ENCODE data around the gene UROC1. TPM values are rescaled to one million over a fixed set of nuclear protein-coding genes. Genes with fewer than 3 reads are reported as not detected.

The UROC1 gene
- total and polyA plus RNA-seq, 2 of the 13 experiments (the other 11 are each of a cell fraction or from before 2014, with no cell fraction given), result 0.71 to 1.3 TPM

DNA sequence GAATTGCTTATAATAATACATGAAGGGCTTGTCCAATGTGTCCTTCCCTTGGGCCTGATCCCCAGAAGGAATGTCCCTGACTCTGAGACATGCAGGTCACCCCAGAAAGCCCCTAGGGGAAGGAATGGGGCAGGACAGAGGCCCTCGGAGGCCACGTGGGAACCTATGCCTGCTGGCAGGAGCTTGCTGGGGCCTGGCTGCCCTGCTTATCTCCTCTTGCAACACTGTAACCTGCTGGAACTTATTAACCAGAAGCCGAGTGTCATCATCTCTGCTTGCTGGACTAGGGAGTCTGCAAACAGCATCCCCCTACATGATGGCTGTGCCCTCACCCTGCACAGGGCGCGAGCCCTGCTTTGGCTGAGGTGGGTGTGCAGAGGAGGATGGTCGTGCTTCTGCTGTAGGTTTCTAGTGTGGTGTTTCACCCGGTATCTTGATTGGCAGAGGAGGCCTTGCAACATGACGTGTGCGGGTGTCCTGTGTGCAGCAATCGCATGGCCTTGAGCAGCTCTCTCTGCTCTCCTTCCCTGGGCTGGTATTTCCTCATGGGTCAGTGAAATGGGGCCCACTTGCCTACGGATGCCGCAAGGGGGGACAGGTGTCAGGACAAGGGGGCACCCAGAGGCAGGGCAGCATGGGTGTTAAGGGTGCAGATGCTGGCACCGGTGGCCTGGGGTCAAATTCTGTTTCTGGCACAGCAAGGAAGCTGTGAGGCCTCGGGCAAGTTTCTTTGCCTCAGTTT is 11.4 kb upstream of the UROC1 start (continued):
- 0 out of 2 replicates have a peak, but pooled peaks have one; percentile 51 for TF ChIP-seq ZNF839 (CRISPR knock-in tag; IDR thresholded peaks at IDR 0.05; ENCODE audit: borderline replicate concordance)
- TF ChIP-seq KDM4B (CRISPR knock-in tag; IDR thresholded peaks at IDR 0.05), result peak; percentile 76; the same call in 1 of the 2 replicates
- TF ChIP-seq, protein P1, sequence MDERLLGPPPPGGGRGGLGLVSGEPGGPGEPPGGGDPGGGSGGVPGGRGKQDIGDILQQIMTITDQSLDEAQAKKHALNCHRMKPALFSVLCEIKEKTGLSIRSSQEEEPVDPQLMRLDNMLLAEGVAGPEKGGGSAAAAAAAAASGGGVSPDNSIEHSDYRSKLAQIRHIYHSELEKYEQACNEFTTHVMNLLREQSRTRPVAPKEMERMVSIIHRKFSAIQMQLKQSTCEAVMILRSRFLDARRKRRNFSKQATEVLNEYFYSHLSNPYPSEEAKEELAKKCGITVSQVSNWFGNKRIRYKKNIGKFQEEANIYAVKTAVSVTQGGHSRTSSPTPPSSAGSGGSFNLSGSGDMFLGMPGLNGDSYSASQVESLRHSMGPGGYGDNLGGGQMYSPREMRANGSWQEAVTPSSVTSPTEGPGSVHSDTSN (CRISPR knock-in tag; IDR thresholded peaks at IDR 0.05), result peak; percentile 66
- TF ChIP-seq, protein P2, sequence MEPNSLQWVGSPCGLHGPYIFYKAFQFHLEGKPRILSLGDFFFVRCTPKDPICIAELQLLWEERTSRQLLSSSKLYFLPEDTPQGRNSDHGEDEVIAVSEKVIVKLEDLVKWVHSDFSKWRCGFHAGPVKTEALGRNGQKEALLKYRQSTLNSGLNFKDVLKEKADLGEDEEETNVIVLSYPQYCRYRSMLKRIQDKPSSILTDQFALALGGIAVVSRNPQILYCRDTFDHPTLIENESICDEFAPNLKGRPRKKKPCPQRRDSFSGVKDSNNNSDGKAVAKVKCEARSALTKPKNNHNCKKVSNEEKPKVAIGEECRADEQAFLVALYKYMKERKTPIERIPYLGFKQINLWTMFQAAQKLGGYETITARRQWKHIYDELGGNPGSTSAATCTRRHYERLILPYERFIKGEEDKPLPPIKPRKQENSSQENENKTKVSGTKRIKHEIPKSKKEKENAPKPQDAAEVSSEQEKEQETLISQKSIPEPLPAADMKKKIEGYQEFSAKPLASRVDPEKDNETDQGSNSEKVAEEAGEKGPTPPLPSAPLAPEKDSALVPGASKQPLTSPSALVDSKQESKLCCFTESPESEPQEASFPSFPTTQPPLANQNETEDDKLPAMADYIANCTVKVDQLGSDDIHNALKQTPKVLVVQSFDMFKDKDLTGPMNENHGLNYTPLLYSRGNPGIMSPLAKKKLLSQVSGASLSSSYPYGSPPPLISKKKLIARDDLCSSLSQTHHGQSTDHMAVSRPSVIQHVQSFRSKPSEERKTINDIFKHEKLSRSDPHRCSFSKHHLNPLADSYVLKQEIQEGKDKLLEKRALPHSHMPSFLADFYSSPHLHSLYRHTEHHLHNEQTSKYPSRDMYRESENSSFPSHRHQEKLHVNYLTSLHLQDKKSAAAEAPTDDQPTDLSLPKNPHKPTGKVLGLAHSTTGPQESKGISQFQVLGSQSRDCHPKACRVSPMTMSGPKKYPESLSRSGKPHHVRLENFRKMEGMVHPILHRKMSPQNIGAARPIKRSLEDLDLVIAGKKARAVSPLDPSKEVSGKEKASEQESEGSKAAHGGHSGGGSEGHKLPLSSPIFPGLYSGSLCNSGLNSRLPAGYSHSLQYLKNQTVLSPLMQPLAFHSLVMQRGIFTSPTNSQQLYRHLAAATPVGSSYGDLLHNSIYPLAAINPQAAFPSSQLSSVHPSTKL (CRISPR knock-in tag; IDR thresholded peaks at IDR 0.05), result peak; percentile 82
- no peak for TF ChIP-seq ZNF567 (CRISPR knock-in tag; IDR thresholded peaks at IDR 0.05; ENCODE audit: borderline replicate concordance)
- TF ChIP-seq DR1 (CRISPR knock-in tag; IDR thresholded peaks at IDR 0.05), result 0 out of 2 replicates have a peak, but pooled peaks have one; percentile 49
- TF ChIP-seq KLF9 (CRISPR knock-in tag; IDR thresholded peaks at IDR 0.05; ENCODE audit: low read depth), result no peak
- TF ChIP-seq MYC (CRISPR knock-in tag; IDR thresholded peaks at IDR 0.05; ENCODE audit: borderline replicate concordance), result peak; percentile 98
- TF ChIP-seq ZBTB3 (CRISPR knock-in tag; IDR thresholded peaks at IDR 0.05; ENCODE audit: borderline replicate concordance, low read depth), result peak; percentile 62; the same call in 1 of the 2 replicates
- 0 out of 2 replicates have a peak, but pooled peaks have one; percentile 82 for TF ChIP-seq ZNF557 (CRISPR knock-in tag; IDR thresholded peaks at IDR 0.05)
- TF ChIP-seq TEAD3 (CRISPR knock-in tag; optimal IDR thresholded peaks at IDR 0.05; ENCODE audit: borderline replicate concordance), result peak; percentile 100
- no peak for TF ChIP-seq NFE2 (CRISPR knock-in tag; IDR thresholded peaks at IDR 0.05)
- TF ChIP-seq, protein P3, sequence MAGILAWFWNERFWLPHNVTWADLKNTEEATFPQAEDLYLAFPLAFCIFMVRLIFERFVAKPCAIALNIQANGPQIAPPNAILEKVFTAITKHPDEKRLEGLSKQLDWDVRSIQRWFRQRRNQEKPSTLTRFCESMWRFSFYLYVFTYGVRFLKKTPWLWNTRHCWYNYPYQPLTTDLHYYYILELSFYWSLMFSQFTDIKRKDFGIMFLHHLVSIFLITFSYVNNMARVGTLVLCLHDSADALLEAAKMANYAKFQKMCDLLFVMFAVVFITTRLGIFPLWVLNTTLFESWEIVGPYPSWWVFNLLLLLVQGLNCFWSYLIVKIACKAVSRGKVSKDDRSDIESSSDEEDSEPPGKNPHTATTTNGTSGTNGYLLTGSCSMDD (CRISPR knock-in tag; IDR thresholded peaks at IDR 0.05), result no peak
- no peak for TF ChIP-seq ZSCAN12 (CRISPR knock-in tag; IDR thresholded peaks at IDR 0.05)
- peak; percentile 79 for TF ChIP-seq FOSL2 (CRISPR knock-in tag; IDR thresholded peaks at IDR 0.05)
- no peak for TF ChIP-seq SRSF9 (IDR thresholded peaks at IDR 0.05; ENCODE audit: borderline replicate concordance, insufficient read depth, low read depth, low read length, poor library complexity, severe bottlenecking)
- TF ChIP-seq, protein P4, sequence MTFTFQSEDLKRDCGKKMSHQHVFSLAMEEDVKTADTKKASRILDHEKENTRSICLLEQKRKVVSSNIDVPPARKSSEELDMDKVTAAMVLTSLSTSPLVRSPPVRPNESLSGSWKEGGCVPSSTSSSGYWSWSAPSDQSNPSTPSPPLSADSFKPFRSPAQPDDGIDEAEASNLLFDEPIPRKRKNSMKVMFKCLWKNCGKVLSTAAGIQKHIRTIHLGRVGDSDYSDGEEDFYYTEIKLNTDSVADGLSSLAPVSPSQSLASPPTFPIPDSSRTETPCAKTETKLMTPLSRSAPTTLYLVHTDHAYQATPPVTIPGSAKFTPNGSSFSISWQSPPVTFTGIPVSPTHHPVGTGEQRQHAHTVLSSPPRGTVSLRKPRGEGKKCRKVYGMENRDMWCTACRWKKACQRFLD (CRISPR knock-in tag; IDR thresholded peaks at IDR 0.05; ENCODE audit: borderline replicate concordance), result no peak
- TF ChIP-seq, protein P5, sequence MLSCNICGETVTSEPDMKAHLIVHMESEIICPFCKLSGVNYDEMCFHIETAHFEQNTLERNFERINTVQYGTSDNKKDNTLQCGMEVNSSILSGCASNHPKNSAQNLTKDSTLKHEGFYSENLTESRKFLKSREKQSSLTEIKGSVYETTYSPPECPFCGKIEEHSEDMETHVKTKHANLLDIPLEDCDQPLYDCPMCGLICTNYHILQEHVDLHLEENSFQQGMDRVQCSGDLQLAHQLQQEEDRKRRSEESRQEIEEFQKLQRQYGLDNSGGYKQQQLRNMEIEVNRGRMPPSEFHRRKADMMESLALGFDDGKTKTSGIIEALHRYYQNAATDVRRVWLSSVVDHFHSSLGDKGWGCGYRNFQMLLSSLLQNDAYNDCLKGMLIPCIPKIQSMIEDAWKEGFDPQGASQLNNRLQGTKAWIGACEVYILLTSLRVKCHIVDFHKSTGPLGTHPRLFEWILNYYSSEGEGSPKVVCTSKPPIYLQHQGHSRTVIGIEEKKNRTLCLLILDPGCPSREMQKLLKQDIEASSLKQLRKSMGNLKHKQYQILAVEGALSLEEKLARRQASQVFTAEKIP (CRISPR knock-in tag; IDR thresholded peaks at IDR 0.05; ENCODE audit: borderline replicate concordance), result no peak
- TF ChIP-seq ZNF619 (CRISPR knock-in tag; IDR thresholded peaks at IDR 0.05), result 0 out of 2 replicates have a peak, but pooled peaks have one; percentile 75
- TF ChIP-seq REXO4 (CRISPR knock-in tag; IDR thresholded peaks at IDR 0.05; ENCODE audit: borderline replicate concordance), result no peak
